GM19397 (cell line): ENCODE data around the gene TMEM169.
A peak's percentile ranks its signal among the peaks of the same experiment; 100 is the strongest.
"Not testable (repeated sequence)": the region's sequence is repeated elsewhere in the genome, so short reads cannot be mapped to it uniquely, and the experiment has no call there.

Experiments
- ATAC-seq: cut with Tn5 transposase; IDR thresholded peaks from one replicate; pipeline ENCODE4 v1.9.1; 2021; ENCODE audit warnings: mild to moderate bottlenecking, moderate library complexity; ENCODE audit not compliant: unreplicated experiment

The TMEM169 gene

DNA sequence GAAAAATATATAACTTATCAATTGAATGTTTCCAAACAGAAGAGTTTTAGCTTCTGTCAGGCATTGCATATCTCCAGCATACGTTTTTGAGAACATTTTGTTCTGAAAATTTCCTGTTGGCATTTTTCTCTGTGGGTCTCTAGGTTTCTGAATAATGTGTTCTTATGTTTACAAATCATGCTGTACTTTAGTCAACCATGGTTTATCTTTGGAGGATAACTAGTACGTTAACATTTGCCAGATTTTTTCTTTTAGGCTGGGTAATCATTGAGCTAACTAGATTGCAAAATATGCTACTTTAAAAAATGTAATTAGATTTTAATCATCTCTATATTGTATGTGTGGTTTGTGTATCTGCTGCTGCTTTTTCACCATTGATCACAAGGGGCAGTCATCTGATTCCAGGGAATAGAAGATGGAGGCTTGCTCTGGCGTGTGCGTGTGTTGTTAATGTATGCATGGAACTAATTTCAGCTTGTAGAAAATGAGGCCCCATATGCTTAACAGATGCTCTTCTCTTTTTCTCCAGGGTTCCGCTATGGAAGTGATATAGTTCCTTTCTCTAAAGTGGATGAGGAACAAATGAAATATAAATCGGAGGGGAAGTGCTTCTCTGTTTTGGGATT, 48.7 kb downstream of the TMEM169 start:
- no peak for ATAC-seq

DNA sequence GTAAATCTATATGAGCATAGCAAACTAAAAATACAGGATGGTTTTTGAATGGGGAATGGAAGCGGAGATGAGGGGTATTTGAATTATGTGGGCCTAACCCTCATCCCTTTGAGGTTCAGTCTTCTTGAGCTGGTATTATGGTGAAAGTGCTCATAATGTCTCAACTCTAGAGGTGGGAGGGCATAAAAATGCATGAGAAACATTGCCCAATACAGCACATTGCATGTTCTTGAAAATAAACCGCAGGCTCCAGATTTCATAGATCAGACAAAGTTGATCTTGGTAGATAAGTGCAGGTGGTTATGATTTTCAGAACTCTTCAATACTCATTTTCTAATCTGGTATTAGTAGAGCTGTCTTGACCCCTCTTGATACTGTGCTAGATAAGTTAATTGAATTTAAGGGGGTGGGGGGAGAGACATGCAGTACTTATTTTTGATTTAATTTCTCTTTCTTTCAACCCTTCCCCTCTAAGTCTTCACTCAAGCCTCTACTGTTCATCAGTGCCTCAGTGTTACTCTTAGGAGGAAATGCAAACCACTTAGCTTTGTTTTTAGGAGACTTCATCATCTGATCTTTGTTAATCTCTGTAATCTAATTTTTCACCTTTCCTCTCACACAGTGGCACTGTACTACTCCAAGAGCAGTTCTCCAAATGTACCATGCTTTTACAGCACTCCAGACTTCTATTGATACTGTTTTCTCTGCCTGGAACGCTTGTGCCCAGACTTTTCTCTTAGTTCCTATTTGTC, 49.6 kb downstream of the TMEM169 start:
- ATAC-seq = no peak

DNA sequence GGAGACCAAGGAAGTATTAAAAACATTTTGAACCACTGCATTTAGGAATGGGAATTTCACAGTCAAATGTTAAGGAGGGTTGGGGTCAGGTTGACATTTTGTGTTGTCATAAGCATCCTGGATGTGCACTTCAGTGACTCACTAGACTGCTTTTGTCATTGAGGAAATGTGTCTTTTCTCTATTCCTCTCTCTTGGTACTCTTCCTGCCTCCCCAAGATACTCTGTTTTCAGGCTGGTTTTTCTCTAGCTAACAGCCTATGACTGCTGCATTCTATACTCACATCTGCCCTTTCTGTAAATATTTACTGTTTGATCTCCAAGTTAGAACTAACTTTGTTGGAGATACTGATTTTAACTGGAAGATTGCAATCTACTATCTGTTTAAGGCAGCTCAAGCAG, 50.9 kb downstream of the TMEM169 start:
- ATAC-seq = no peak

DNA sequence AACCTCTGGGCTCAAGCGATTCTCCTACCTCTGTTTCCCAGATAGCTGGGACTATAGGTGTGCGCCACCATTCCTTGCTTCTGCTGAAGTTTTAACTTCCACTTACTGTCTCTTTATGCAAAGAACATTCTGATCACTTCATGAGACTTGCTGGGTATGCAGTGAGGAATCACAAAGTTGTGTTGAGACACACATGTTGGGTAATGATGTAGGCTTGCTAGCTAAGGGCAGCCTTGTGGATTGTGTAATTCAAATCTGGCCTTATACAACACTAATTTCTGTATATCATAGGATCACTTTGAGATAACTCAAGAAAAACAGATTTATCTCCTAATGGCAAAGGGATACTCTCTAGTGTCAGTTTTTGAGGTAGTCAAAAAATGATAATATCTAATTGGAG, 51.7 kb downstream of the TMEM169 start:
- no peak for ATAC-seq

DNA sequence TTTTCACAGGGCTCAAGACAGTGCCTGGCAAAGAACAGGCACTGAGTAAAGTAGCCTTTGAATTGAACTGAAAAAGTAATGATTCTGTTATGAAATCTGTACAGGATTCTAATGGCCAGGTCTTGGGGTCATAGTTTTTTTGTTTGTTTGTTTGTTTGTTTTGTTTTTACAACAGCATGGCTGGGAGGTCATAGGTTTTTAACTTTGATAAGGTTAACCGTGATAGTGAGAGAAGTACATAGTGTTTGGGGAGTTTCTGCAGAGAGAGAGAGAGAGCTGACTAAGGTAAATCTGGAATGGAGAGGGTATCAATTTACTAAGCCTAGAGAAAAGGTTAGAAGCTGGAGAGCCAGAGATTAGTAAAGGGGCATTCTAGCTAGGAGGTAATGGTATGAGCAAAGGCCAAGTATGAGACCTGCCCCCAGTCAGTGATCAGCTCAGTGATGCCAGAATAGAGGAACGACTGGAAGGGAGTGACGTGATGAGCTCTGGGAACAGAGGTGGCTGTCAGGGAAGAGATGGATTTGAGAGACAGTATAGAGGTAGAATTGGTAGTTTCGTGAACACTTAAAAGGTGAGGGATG, 53.3 kb downstream of the TMEM169 start:
- ATAC-seq = no peak

DNA sequence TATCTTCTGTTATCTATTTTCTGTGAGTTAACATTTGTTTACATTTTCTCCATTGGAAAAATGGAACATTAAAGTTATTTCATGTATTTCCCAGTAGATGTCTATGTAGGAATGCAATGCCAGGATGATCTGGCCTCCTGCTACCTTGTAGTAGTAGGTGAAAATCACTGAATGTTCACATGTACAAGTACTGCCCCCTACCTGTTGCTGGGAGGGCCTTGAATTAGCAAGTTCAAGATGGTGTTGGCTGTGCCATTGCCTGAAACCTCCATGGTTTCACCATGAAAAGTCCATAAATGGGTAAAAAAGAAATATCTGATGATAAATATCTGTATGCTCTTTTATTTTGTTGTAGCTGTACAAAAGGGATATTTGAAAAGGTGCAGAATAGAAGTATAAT, 58.2 kb downstream of the TMEM169 start:
- ATAC-seq = no peak

DNA sequence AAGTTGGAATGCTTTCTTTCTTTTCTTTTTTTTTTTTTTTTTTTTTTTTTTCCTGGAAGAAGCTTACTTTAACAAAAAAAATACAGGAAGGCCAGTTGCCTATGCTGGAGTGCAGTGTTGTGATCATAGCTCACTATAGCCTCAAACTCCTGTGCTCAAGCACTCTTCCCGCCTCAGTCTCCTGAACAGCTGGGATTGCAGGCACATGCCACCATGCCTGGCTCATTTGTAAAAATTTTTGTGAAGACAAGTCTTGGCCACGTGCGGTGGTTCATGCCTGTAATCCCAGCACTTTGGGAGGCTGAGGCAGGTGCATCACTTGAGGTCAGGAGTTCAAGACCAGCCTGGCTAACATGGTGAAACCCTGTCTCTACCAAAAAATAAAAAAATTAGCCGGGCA, 59.8 kb downstream of the TMEM169 start:
- ATAC-seq = not testable (repeated sequence)

DNA sequence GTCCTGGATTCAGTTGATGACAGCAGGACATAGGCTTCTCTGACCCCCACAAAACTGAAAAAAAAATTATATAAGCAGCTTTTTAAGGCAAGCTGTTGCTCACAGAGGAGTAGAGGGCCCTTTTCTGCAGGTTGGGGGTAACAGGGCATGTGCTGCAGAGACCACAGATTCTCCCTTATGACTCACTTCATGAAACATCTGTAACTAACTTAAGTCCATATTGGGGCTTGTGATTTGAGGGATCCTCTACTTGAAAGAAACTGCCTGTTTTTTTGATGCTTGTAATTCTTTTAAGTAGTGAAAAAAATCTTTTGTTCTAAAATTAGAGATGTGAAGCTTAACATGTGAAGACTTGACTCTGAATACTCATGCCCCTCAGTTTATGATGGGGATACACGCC, 60.8 kb downstream of the TMEM169 start:
- ATAC-seq = peak; percentile 88

DNA sequence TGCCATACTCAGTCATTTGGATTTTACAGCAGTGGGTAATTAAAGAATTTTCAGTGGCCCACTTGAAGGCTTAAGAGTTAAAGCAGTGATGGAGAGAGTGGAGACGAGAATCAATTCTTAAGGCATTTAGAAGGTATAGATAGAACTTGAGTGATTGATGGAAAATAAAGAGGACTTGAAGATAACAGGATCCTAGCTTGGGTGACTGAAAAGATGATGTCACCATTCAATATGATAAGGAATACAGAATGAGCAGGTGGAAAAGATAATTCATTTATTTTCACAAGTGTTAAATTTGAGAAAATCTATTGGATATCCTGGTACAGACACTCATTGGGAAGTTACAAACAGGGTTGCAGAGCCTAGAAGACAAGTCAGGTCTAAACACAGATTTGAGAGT, 62.7 kb downstream of the TMEM169 start:
- ATAC-seq = no peak

DNA sequence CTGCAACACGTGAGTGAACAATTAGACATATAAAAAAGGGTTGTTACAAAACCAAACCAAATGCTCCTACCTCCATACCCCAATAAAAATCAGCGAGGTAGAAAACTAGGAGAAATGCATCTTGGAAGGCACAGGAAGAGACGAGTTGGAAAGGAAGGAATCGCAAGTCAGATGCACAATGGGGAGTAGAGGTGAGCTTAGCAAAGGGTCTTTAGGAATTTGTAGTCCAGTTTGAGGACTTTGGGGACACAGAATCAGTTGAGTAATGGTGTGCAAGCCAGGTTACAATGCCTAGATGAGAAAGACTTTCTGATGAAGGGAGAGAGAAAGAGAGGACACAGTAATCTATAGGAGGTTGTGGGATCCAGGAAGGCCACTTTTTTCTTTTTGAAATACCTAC, 63.1 kb downstream of the TMEM169 start:
- no peak for ATAC-seq

DNA sequence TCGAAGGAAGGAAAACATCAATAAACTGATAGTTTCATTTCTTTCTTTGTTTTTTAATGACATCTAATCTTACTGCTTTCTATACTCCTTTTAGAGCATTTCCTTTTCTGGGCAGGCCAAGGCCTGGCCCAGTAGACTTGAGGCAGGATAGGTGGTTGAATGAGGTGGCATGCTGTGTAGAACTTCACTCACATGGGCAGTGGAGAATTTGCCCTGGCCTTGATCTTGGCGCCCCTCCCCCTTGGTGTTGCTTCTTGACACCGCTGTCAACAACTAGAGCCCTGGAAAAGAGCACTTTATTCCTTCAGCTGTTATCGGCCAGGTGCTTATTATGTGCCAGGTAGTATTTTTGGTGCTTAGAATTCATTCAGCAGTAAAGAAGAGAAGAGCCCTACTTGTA, 64.9 kb downstream of the TMEM169 start:
- ATAC-seq = no peak

DNA sequence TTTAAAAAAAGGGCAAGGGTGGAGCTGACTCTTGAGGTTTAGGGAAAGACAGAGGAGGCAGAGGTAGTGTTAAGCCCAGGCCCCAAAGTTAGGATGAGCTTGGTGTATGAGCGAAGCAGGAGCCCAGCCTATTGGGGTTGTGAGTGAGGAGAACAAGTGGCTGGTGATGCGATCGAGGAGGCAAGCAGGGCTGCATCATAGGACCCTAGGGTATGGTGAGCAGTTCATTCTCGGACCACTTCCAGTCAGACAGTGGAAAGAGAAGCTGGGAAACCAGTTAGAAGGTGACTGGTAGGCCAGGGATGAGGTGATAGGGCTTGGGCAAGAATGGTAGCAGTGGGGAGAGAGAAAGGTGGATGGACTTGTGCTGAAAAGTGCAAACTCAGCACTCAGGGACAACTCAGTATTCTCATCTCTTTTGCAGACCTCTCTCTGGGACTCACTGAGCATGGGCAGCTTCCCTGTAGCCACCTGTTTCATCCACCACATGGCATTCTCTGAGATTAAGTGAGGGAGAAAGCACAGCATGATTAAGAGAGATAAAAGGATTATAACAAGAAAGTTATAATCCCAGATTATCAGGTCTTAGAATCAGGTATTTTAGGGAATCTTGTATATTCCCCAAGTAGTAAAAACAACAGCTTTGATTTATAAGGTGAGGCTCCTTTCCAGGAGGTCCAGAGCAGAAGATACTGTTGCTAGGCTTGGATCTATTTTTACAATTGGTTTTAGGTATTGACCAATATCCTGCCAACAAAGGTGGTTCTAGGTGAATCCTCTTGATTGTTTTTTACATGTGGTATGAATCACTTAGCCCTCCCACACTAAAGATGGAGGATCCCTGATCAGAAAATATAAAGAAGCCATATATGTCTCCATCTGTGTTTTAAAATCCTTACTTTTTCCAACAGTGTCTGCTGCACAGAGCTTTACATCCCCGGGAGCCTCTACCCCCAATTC, 65.7 kb downstream of the TMEM169 start:
- no peak for ATAC-seq

DNA sequence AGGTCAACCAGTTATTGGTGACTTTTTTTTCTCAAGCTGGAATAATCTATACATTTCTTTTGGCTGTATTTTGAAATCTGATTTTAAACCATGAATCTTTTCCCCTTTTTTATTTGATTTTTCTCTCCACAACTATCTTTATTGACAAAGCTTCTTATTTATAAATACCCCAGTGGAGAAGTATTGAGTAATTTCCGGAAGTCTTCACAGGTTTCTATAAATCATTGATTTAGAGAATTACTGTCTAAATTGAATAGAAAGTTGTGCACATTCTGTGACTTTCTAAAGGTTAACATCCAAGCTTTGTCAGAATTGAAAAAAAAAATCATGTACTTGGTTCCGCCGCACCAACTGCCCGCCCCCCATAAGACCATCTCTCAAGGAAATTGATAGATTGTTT, 67.3 kb downstream of the TMEM169 start:
- ATAC-seq = no peak

DNA sequence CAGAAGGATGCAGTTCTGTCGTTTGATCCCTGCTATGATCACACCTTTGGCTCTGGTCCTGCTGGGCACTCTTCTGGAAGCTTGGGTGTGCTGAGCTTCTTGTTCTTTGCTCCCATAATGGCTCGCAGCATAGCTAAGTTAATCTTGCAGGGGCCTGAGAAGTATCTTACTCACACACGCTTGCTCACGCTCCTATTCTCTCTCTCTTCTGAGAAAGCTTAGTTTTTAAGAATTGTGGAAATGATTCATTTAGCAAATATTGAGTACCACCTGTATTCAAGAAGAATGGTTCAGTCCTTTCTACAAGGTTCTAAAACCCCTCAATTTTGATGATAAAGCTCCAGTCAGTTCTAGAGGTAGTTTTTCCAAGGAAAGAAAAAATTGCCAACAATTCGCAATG, 68.0 kb downstream of the TMEM169 start:
- no peak for ATAC-seq

DNA sequence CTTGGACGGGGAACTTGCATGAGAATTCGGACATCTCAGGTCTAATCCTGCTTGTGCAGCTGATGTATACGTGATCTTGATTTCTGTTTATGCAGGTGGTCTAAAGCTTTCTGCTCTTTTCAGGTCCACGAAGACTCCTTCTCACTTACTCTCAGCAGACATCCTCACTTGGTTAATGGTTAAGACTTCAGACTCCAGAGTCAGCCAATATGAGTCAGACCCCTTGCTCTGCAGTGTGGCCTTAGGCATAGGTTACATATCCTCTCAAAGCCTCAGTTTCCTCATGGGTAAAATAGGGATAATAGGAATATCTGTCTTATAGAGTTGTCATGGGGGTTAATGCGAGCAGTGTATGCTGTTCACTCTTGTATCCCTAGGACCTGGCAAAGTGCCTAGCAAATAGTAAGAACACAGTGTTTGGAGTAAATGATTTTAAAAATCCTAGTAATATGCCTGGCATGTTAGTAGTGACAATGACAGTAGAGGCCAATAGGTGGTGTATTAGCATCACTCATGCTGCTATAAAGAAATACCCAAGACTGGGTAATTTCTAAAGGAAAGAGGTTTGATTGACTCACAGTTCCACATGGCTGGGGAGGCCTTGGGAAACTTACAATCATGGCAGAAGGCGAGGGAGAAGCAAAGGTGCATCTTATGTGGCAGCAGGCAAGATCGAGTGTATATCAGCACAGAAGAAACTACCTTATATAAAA, 69.8 kb downstream of the TMEM169 start:
- ATAC-seq = no peak
